ENCODE data around the gene KLK11. TPM values are rescaled to one million over a fixed set of nuclear protein-coding genes. Genes with fewer than 3 reads are reported as not detected.

The KLK11 gene
- total RNA-seq, 1 donor = not detected

DNA sequence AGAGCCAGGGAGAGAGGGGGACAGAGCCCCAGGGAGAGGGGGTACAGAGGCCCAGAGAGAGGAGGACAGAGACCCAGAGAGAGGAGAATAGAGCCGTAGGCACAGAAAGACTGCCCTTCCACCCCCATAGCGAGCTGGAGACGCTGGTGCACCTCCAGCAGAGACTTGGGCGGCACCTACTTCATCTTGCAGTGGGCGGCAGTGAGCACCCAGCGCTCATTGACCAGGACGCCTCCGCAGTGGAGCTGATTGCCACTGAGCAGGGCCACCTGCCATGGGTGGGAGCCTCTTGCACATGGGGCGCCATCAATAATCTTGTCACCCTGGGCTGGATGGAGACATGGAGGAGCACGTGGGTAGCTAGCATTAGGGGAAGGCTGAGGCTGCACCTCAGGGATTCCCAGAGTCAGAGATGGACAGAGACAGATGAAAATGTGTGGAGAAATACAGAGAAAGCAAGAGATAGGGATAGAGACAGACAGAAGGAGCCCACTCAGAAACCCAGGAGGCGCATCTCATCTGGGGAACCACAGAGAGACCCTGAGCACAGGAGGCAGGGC is 44.7 kb downstream of the KLK11 start:
- H3K27me3 ChIP-seq (ENCODE audit: insufficient read depth, low read length) = no peaks in the 10 kb centered on the region
- H3K36me3 ChIP-seq (ENCODE audit: insufficient read depth, low read length) = no peaks in the 10 kb centered on the region
- no peaks in the 10 kb centered on the region for H3K4me1 ChIP-seq (ENCODE audit: insufficient read depth, low read length)
- no peak overlapping the region for H3K4me3 ChIP-seq (ENCODE audit: insufficient read depth, low read length)
- TF ChIP-seq, protein P1, sequence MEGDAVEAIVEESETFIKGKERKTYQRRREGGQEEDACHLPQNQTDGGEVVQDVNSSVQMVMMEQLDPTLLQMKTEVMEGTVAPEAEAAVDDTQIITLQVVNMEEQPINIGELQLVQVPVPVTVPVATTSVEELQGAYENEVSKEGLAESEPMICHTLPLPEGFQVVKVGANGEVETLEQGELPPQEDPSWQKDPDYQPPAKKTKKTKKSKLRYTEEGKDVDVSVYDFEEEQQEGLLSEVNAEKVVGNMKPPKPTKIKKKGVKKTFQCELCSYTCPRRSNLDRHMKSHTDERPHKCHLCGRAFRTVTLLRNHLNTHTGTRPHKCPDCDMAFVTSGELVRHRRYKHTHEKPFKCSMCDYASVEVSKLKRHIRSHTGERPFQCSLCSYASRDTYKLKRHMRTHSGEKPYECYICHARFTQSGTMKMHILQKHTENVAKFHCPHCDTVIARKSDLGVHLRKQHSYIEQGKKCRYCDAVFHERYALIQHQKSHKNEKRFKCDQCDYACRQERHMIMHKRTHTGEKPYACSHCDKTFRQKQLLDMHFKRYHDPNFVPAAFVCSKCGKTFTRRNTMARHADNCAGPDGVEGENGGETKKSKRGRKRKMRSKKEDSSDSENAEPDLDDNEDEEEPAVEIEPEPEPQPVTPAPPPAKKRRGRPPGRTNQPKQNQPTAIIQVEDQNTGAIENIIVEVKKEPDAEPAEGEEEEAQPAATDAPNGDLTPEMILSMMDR (IDR thresholded peaks at IDR 0.05; ENCODE audit: extremely low read depth, low read depth, low read length) = no peak
- no peak overlapping the region for H3K4me2 ChIP-seq (ENCODE audit: insufficient read depth, low read length)
- H3K27ac ChIP-seq (ENCODE audit: low read depth, low read length) = no peak overlapping the region
- no peaks in the 10 kb centered on the region for H4K20me1 ChIP-seq (ENCODE audit: insufficient read depth, low read length)
- no peaks in the 10 kb centered on the region for H3K9me3 ChIP-seq (ENCODE audit: low read depth, low read length)
- no peak overlapping the region for H2AFZ ChIP-seq (ENCODE audit: low read length)
- H3K79me2 ChIP-seq (ENCODE audit: insufficient read depth, low read length) = no peaks in the 10 kb centered on the region
- no peak for DNase-seq (ENCODE audit: insufficient read length, low spot score, missing footprints)

DNA sequence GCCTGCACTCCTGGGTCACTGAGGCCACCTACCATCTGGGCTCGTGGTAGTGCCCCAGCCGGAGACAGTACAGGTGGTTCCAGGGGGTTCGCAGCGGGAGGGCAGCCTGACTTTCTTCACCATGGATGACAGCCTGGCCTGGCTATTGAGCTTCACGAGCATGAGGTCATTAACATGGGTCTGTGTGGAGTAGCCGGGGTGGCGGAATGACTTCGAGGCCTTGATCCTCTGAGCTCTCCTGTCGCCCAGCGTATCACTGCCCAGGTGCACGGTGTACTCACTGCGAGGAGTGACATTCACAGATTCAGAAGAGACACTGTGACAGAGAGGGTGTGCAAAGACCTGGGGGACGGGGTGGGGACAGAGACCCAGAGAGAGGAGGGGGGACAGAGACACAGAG is 46.2 kb downstream of the KLK11 start:
- Histone ChIP-seq H2AFZ (ENCODE audit: low read length) (no peak overlapping the region), H3K4me2 (ENCODE audit: insufficient read depth, low read length) (no peak overlapping the region), H3K4me3 (ENCODE audit: insufficient read depth, low read length) (no peak overlapping the region), H3K4me1 (ENCODE audit: insufficient read depth, low read length) (no peaks in the 10 kb centered on the region), H3K36me3 (ENCODE audit: insufficient read depth, low read length) (no peaks in the 10 kb centered on the region), H3K79me2 (ENCODE audit: insufficient read depth, low read length) (no peaks in the 10 kb centered on the region), H3K27me3 (ENCODE audit: insufficient read depth, low read length) (no peaks in the 10 kb centered on the region), H4K20me1 (ENCODE audit: insufficient read depth, low read length) (no peaks in the 10 kb centered on the region), H3K9me3 (ENCODE audit: low read depth, low read length) (no peaks in the 10 kb centered on the region), H3K27ac (ENCODE audit: low read depth, low read length) (no peak overlapping the region)
- DNase-seq (ENCODE audit: insufficient read length, low spot score, missing footprints) = no peak
- TF ChIP-seq, protein P1 (IDR thresholded peaks at IDR 0.05; ENCODE audit: extremely low read depth, low read depth, low read length) = no peak

DNA sequence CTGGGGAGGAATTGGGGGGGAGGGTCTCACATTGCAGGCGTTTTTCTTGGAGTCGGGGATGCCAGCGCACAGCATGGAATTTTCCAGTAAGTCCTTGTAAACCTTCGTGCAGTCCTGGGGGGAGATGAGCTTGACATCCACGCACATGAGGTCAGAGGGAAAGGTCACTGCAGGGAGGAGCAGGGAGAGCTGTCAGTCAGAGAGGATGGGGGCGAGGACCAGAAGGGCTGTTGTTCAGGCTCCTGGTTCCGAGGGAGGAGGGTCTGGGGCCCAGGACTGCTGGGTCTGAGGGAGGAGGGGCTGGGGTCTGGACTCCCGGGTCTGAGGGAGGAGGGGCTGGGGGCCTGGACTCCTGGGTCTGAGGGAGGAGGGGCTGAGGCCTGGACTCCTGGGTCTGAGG is 46.7 kb downstream of the KLK11 start:
- H3K9me3 ChIP-seq (ENCODE audit: low read depth, low read length) = no peaks in the 10 kb centered on the region
- no peak for DNase-seq (ENCODE audit: insufficient read length, low spot score, missing footprints)
- no peaks in the 10 kb centered on the region for H4K20me1 ChIP-seq (ENCODE audit: insufficient read depth, low read length)
- H3K4me3 ChIP-seq (ENCODE audit: insufficient read depth, low read length) = no peak overlapping the region
- H2AFZ ChIP-seq (ENCODE audit: low read length) = no peak overlapping the region
- H3K36me3 ChIP-seq (ENCODE audit: insufficient read depth, low read length) = no peaks in the 10 kb centered on the region
- H3K27me3 ChIP-seq (ENCODE audit: insufficient read depth, low read length) = no peaks in the 10 kb centered on the region
- no peaks in the 10 kb centered on the region for H3K79me2 ChIP-seq (ENCODE audit: insufficient read depth, low read length)
- H3K27ac ChIP-seq (ENCODE audit: low read depth, low read length) = no peak overlapping the region
- TF ChIP-seq, protein P1 (IDR thresholded peaks at IDR 0.05; ENCODE audit: extremely low read depth, low read depth, low read length) = no peak
- no peaks in the 10 kb centered on the region for H3K4me1 ChIP-seq (ENCODE audit: insufficient read depth, low read length)
- no peak overlapping the region for H3K4me2 ChIP-seq (ENCODE audit: insufficient read depth, low read length)

DNA sequence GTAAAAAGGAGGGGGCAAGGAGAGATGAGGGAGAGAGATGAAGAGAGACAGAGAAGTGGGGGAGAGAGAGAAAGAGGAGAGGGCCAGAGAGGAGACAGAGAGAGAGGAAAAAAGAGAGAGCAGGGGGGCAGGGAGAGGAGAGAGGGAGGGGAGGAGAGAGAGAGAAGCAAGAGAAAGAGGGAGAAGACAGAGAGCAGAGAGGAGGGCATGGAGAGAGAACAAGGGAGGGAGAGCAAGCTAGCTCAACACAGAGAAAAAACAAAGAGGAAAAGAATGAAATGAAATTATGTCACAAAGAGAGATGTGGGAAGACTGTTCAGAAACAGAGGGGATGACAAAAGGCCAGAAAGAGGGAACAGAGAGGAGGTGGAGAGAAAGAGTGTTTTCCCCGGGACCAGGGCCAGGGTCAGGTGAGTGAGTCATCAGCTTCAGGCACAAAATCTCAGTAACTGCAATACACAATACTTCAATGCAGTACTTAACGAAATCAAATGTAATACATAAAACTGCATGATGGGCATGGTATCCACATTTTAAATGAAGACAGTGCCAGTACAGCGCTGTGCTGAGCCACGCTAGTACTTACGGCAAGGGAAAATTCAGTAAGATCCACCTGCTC is 47.5 kb downstream of the KLK11 start:
- Histone ChIP-seq H3K9me3 (ENCODE audit: low read depth, low read length) (no peaks in the 10 kb centered on the region), H3K79me2 (ENCODE audit: insufficient read depth, low read length) (no peaks in the 10 kb centered on the region), H3K4me3 (ENCODE audit: insufficient read depth, low read length) (no peak overlapping the region), H3K27me3 (ENCODE audit: insufficient read depth, low read length) (no peaks in the 10 kb centered on the region), H3K36me3 (ENCODE audit: insufficient read depth, low read length) (no peaks in the 10 kb centered on the region), H3K4me2 (ENCODE audit: insufficient read depth, low read length) (no peak overlapping the region), H3K4me1 (ENCODE audit: insufficient read depth, low read length) (no peaks in the 10 kb centered on the region), H2AFZ (ENCODE audit: low read length) (no peak overlapping the region), H3K27ac (ENCODE audit: low read depth, low read length) (no peak overlapping the region), H4K20me1 (ENCODE audit: insufficient read depth, low read length) (no peaks in the 10 kb centered on the region)
- TF ChIP-seq, protein P1 (IDR thresholded peaks at IDR 0.05; ENCODE audit: extremely low read depth, low read depth, low read length) = no peak
- DNase-seq (ENCODE audit: insufficient read length, low spot score, missing footprints) = no peak
